CD4-positive, alpha-beta memory T cell (primary cell): ENCODE measurements around the gene PLEKHA8. TPM values are rescaled to one million over a fixed set of nuclear protein-coding genes. Genes with fewer than 3 reads are reported as not detected.
A peak's percentile ranks its signal among the peaks of the same experiment; 100 is the strongest.

Experiments used
- CTCF ChIA-PET: fragments of 350-600 bp; sonication (Branson Sonifier 250); formaldehyde crosslinking; loops from one replicate; lab custom pipeline; 2021; ENCODE audit warnings: inconsistent platforms; ENCODE audit not compliant: partially characterized antibody; lab: Charles Lee
- POLR2A ChIA-PET: fragments of 350-600 bp; sonication (Branson Sonifier 250); formaldehyde crosslinking; loops from one replicate; lab custom pipeline; 2021; ENCODE audit not compliant: partially characterized antibody; lab: Charles Lee
- DNase-seq, 5 donors: peaks; one replicate each; pipeline versions ENCODE4 v3.0.0 to v3.0.0-alpha.2; 2020 to 2022; ENCODE audit warnings: mixed read lengths in 1 of 5
- H3K27ac ChIP-seq: one replicate; pipeline ENCODE4 v1.7.0; 2013; ENCODE audit warnings: low read depth, low read length
- H3K27me3 ChIP-seq: 2 replicates; pipeline ENCODE4 v1.7.0; 2013; ENCODE audit warnings: mild to moderate bottlenecking, low read length, moderate library complexity; ENCODE audit not compliant: insufficient read depth
- H3K36me3 ChIP-seq: 2 replicates; pipeline ENCODE4 v1.7.0; 2013; ENCODE audit warnings: mild to moderate bottlenecking, low read length, moderate library complexity; ENCODE audit not compliant: insufficient read depth
- H3K4me1 ChIP-seq: 2 replicates; pipeline ENCODE4 v1.7.0; 2013; ENCODE audit warnings: mild to moderate bottlenecking, low read length, moderate library complexity; ENCODE audit not compliant: insufficient read depth
- H3K4me3 ChIP-seq, 2 donors: one replicate each; pipeline ENCODE4 v1.7.0; 2013; ENCODE audit warnings: low read length in 2 of 2, mild to moderate bottlenecking in 1 of 2
- H3K9me3 ChIP-seq, 2 donors: one replicate each; pipeline ENCODE4 v1.7.0; 2013; ENCODE audit warnings: low read length in 2 of 2, control low read depth in 1 of 2; ENCODE audit not compliant: control insufficient read depth in 1 of 2
- H3K27ac Mint-ChIP-seq, 7 donors: one replicate each; pipeline ENCODE4 v1.8.0; 2020 to 2021; ENCODE audit warnings: mixed read lengths in 7 of 7, mild to moderate bottlenecking in 6 of 7, inconsistent platforms in 3 of 7, moderate library complexity in 3 of 7
- H3K27me3 Mint-ChIP-seq, 2 donors: one replicate each; pipeline ENCODE4 v1.8.0; 2020 to 2021; ENCODE audit warnings: mixed read lengths in 2 of 2
- H3K36me3 Mint-ChIP-seq, 2 donors: one replicate each; pipeline ENCODE4 v1.8.0; 2020 to 2021; ENCODE audit warnings: mixed read lengths in 2 of 2, inconsistent platforms in 1 of 2, mild to moderate bottlenecking in 1 of 2
- H3K4me1 Mint-ChIP-seq, 4 donors: one replicate each; pipeline ENCODE4 v1.8.0; 2020 to 2021; ENCODE audit warnings: mixed read lengths in 4 of 4, mild to moderate bottlenecking in 1 of 4
- H3K4me3 Mint-ChIP-seq, 8 donors: one replicate each; pipeline ENCODE4 v1.8.0; 2020 to 2021; ENCODE audit warnings: mixed read lengths in 8 of 8, mild to moderate bottlenecking in 7 of 8, moderate library complexity in 6 of 8, inconsistent platforms in 3 of 8
- H3K9me3 Mint-ChIP-seq, 8 donors: one replicate each; pipeline ENCODE4 v1.8.0; 2020 to 2021; ENCODE audit warnings: mixed read lengths in 8 of 8, mild to moderate bottlenecking in 5 of 8, inconsistent platforms in 3 of 8, moderate library complexity in 1 of 8
- intact Hi-C: fragments of 100-400 bp; cut with micrococcal nuclease; formaldehyde crosslinking; loops from one replicate; pipeline ENCODE4 v1.15.1; 2023
- polyA plus RNA-seq, 2 donors: library from polyadenylated mRNA; unstranded; fragments of 300-500 nt; fragmentation: Illumina TruSeq; gene quantifications; one replicate each; pipeline ENCODE4 v1.2.3, GENCODE V29; 2021
- total RNA-seq, 2 experiments: library from RNA; stranded (reverse); gene quantifications; one replicate each; pipeline ENCODE4 v1.2.3, GENCODE V29; 2021

The PLEKHA8 gene
- total and polyA plus RNA-seq, 4 experiments from 2014 or later = 2.4 to 13.2 (median 8.0) TPM

DNA sequence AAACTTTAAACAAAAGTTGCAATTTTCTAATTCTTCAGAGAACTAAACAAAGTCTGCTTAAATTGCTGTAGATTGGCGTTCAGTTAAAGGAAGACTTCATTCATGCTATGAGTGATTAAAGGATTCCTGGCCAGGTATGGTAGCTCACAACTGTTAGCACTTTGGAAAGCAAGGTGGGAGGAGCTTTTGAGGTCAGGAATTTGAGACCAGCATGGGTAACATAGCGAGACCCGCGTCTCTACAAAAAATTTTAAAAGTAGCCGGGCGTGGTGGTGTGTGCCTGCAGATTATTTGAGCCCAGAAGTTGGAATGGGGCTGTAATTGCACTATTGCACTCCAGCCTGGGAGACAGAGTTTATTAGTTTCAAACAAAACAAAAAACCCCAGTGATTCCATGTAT is 25.1 kb upstream of the PLEKHA8 start:
- no peaks in the 10 kb centered on the region for H3K4me1 Mint-ChIP-seq
- Histone ChIP-seq H3K27me3 (peaks cover 3% of the 10 kb centered on the region), H3K4me3 (no peak overlapping the region), H3K27ac (no peak overlapping the region), H3K9me3 (no peaks in the 10 kb centered on the region), H3K4me1 (no peaks in the 10 kb centered on the region), H3K36me3 (no peaks in the 10 kb centered on the region)
- no peak for DNase-seq
- peaks cover 17 to 20% of the 10 kb centered on the region in 2 donors for H3K27me3 Mint-ChIP-seq
- H3K27ac Mint-ChIP-seq = no peak overlapping the region
- H3K36me3 Mint-ChIP-seq = no peaks in the 10 kb centered on the region
- POLR2A ChIA-PET = no interaction called here
- no peak overlapping the region for H3K4me3 Mint-ChIP-seq
- intact Hi-C loops = no loop called here
- H3K9me3 Mint-ChIP-seq = peaks cover 0 to 6% (median 0%) of the 10 kb centered on the region in 8 donors
- CTCF ChIA-PET = interaction anchor here (1.2 kb wide), 1 partner anchor 59 kb away, joined by 5 read pairs; no protein-coding TSS in a partner anchor

DNA sequence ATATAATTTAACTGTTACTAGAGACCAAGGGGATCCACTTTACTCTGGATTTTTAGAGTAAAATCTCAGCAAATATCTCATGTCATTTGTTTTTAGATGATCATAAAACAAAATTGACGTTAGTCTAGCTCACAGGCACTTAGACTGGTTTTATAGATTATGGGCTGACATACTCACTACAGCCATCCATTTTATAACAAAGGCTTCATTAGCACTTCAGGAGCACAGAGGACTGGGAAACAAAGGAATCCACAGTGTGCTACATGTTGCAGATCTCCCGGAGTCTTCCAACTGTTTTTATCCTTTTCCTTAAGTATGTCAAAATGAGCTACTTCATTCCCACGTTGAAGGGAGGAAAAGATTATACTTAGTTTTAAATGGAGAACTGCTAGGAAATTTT is 22.7 kb upstream of the PLEKHA8 start:
- H3K27ac ChIP-seq = no peak overlapping the region
- CTCF ChIA-PET = interaction anchor here (1.5 kb wide), 1 partner anchor 12 kb away, joined by 3 read pairs; no protein-coding TSS in a partner anchor

GRCh38 chr7:30010021-30010420 is 18.2 kb upstream of the PLEKHA8 start:
- no peaks in the 10 kb centered on the region for H3K4me1 Mint-ChIP-seq
- H3K4me3 Mint-ChIP-seq = no peak overlapping the region
- intact Hi-C loops = no loop called here
- CTCF ChIA-PET = no interaction called here
- Histone ChIP-seq H3K27me3 (no peaks in the 10 kb centered on the region), H3K9me3 (no peaks in the 10 kb centered on the region), H3K4me1 (no peaks in the 10 kb centered on the region), H3K4me3 (no peak overlapping the region), H3K27ac (no peak overlapping the region), H3K36me3 (no peaks in the 10 kb centered on the region)
- H3K27ac Mint-ChIP-seq = no peak overlapping the region
- POLR2A ChIA-PET = no interaction called here
- no peaks in the 10 kb centered on the region for H3K9me3 Mint-ChIP-seq
- no peaks in the 10 kb centered on the region for H3K27me3 Mint-ChIP-seq
- peaks cover 7 to 12% of the 10 kb centered on the region in 2 donors for H3K36me3 Mint-ChIP-seq
- no peak for DNase-seq

More for the DNA sequence above, 22.7 kb upstream of the PLEKHA8 start:
- H3K9me3 ChIP-seq = no peaks in the 10 kb centered on the region
- H3K36me3 ChIP-seq = no peaks in the 10 kb centered on the region
- intact Hi-C loops = no loop called here
- Mint-ChIP-seq H3K4me3 (no peak overlapping the region), H3K4me1 (no peaks in the 10 kb centered on the region), H3K27me3 (peaks cover 10 to 11% of the 10 kb centered on the region in 2 donors), H3K27ac (no peak overlapping the region), H3K9me3 (no peaks in the 10 kb centered on the region), H3K36me3 (no peaks in the 10 kb centered on the region)
- POLR2A ChIA-PET = no interaction called here
- H3K27me3 ChIP-seq = peaks cover 3% of the 10 kb centered on the region
- H3K4me3 ChIP-seq = no peak overlapping the region
- no peak for DNase-seq
- no peaks in the 10 kb centered on the region for H3K4me1 ChIP-seq

- Mint-ChIP-seq H3K4me1 (no peaks in the 10 kb centered on the region), H3K4me3 (no peak overlapping the region), H3K36me3 (peaks cover 7 to 18% of the 10 kb centered on the region in 2 donors), H3K27me3 (no peaks in the 10 kb centered on the region), H3K27ac (no peak overlapping the region), H3K9me3 (no peaks in the 10 kb centered on the region)
- intact Hi-C loops = no loop called here
- ChIA-PET POLR2A (no interaction called here), CTCF (no interaction called here)
- Histone ChIP-seq H3K4me1 (no peaks in the 10 kb centered on the region), H3K9me3 (no peaks in the 10 kb centered on the region), H3K36me3 (no peaks in the 10 kb centered on the region), H3K4me3 (no peak overlapping the region), H3K27me3 (no peaks in the 10 kb centered on the region), H3K27ac (no peak overlapping the region)
- DNase-seq = no peak
Measured at GRCh38 chr7:30012757-30013156, 15.5 kb upstream of the PLEKHA8 start.

DNA sequence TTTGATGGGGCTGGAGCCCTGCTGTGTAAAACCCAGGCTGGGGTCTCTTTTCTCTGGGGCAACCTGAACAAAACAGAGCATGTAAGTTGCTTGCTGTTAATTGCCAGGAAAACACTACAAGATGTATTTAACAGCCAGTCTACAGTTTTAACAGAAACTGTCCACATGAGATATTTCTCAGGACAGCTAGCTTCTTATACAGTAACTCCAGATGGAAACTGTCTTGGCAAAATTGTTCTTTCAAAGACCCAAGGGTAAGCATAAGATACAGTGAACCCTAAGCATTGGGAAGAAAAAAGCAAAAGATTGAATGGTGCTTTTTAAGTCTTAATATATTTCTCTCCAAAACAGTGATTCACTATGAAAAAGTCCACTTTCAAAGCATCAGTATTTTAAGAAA is 9.8 kb upstream of the PLEKHA8 start:
- DNase-seq = no peak
- Histone ChIP-seq H3K9me3 (no peaks in the 10 kb centered on the region), H3K4me3 (no peak overlapping the region), H3K4me1 (peaks cover 6% of the 10 kb centered on the region), H3K27me3 (no peaks in the 10 kb centered on the region), H3K27ac (no peak overlapping the region), H3K36me3 (no peaks in the 10 kb centered on the region)
- ChIA-PET POLR2A (no interaction called here), CTCF (no interaction called here)
- no peak overlapping the region for H3K4me3 Mint-ChIP-seq
- peaks cover 9 to 17% of the 10 kb centered on the region in 2 donors for H3K36me3 Mint-ChIP-seq
- peaks cover 3 to 6% (median 4%) of the 10 kb centered on the region in 4 donors for H3K4me1 Mint-ChIP-seq
- intact Hi-C loops = loop anchor here (2.0 kb wide), 1 partner anchor 42 kb away; no protein-coding TSS in a partner anchor
- H3K27ac Mint-ChIP-seq = no peak overlapping the region
- no peaks in the 10 kb centered on the region for H3K27me3 Mint-ChIP-seq
- H3K9me3 Mint-ChIP-seq = no peaks in the 10 kb centered on the region

GRCh38 chr7:30019387-30019786 is 8.8 kb upstream of the PLEKHA8 start:
- POLR2A ChIA-PET = no interaction called here
- peaks cover 9% of the 10 kb centered on the region for H3K4me1 ChIP-seq
- Mint-ChIP-seq H3K4me1 (peaks cover 7 to 13% (median 10%) of the 10 kb centered on the region in 4 donors), H3K9me3 (no peaks in the 10 kb centered on the region), H3K27ac (no peak overlapping the region), H3K27me3 (no peaks in the 10 kb centered on the region), H3K36me3 (peaks cover 7 to 14% of the 10 kb centered on the region in 2 donors), H3K4me3 (no peak overlapping the region)
- H3K4me3 ChIP-seq = no peak overlapping the region
- intact Hi-C loops = loop anchor here (2.0 kb wide), 1 partner anchor 41 kb away; no protein-coding TSS in a partner anchor
- no peak overlapping the region for H3K27ac ChIP-seq
- no peaks in the 10 kb centered on the region for H3K36me3 ChIP-seq
- DNase-seq = no peak
- CTCF ChIA-PET = interaction anchor here (1.0 kb wide), 1 partner anchor 42 kb away, joined by 3 read pairs; no protein-coding TSS in a partner anchor
- H3K27me3 ChIP-seq = no peaks in the 10 kb centered on the region
- H3K9me3 ChIP-seq = no peaks in the 10 kb centered on the region

GRCh38 chr7:30019960-30020359 is 8.3 kb upstream of the PLEKHA8 start:
- H3K27ac Mint-ChIP-seq = peak overlapping the region in 1 of 7 donors; percentile 6
- peaks cover 5 to 10% of the 10 kb centered on the region in 2 donors for H3K36me3 Mint-ChIP-seq
- H3K4me1 Mint-ChIP-seq = peaks cover 11 to 19% (median 15%) of the 10 kb centered on the region in 4 donors
- no peaks in the 10 kb centered on the region for H3K9me3 ChIP-seq
- no peak overlapping the region for H3K27ac ChIP-seq
- CTCF ChIA-PET = interaction anchor here (1.0 kb wide), 1 partner anchor 41 kb away, joined by 3 read pairs; no protein-coding TSS in a partner anchor
- no peaks in the 10 kb centered on the region for H3K36me3 ChIP-seq
- no peaks in the 10 kb centered on the region for H3K27me3 ChIP-seq
- POLR2A ChIA-PET = no interaction called here
- DNase-seq = no peak
- no peaks in the 10 kb centered on the region for H3K9me3 Mint-ChIP-seq
- H3K4me3 ChIP-seq = no peak overlapping the region
- H3K4me3 Mint-ChIP-seq = no peak overlapping the region
- intact Hi-C loops = loop anchor here (2.0 kb wide), 1 partner anchor 41 kb away; no protein-coding TSS in a partner anchor
- H3K4me1 ChIP-seq = peaks cover 15% of the 10 kb centered on the region
- no peaks in the 10 kb centered on the region for H3K27me3 Mint-ChIP-seq
